HEK293 (cell line): ENCODE results near the gene EME2.

Source experiments
- CTCF ChIA-PET: fragments of 350-600 bp; formaldehyde crosslinking; extraction: SDS; loops from one replicate; lab custom pipeline; 2021; ENCODE audit warnings: antibody characterized with exemption; lab: Yijun Ruan, JAX
- POLR2A ChIA-PET: fragments of 300-600 bp; formaldehyde crosslinking; extraction: SDS; loops from one replicate; lab custom pipeline; 2020; ENCODE audit warnings: antibody characterized with exemption, inconsistent platforms; lab: Yijun Ruan, JAX
- H3K27ac ChIP-seq: fragments of 200-500 bp; sonication (Bioruptor generic); 2 replicates; pipeline ENCODE4 v1.5.1; 2014; ENCODE audit warnings: low read depth, low read length, control low read depth, inconsistent platforms; ENCODE audit errors: extremely low read depth
- H3K36me3 ChIP-seq, 2 experiments: fragments of 200-500 bp in 1 of 2; sonication (Bioruptor generic) in 1 of 2; 1 replicate in 1 of 2; 2 replicates in 1 of 2; pipeline ENCODE4 v1.5.1; 2014 to 2017; ENCODE audit warnings: inconsistent platforms in 2 of 2, low read length in 2 of 2; ENCODE audit not compliant: control insufficient read depth in 2 of 2, insufficient read depth in 1 of 2
- H3K4me1 ChIP-seq: fragments of 200-500 bp; sonication (Bioruptor generic); 2 replicates; pipeline ENCODE4 v1.5.1; 2014; ENCODE audit warnings: mild to moderate bottlenecking, low read length, inconsistent platforms; ENCODE audit not compliant: control insufficient read depth, insufficient read depth
- H3K4me3 ChIP-seq: 2 replicates; pipeline ENCODE4 v1.5.1; 2011; ENCODE audit warnings: low read depth, mild to moderate bottlenecking, control low read depth, low read length, moderate library complexity
- H3K9me3 ChIP-seq: fragments of 200-500 bp; sonication (Bioruptor generic); 2 replicates; pipeline ENCODE4 v1.5.1; 2014; ENCODE audit warnings: low read depth, low read length, inconsistent platforms; ENCODE audit not compliant: control insufficient read depth, insufficient read depth
- EGR2 ChIP-seq: fragments of 450-650 bp; formaldehyde crosslinking; IDR thresholded peaks from 2 replicates; pipeline ENCODE4 v1.5.1; 2016; ENCODE audit warnings: low read depth, missing biosample characterization, missing genetic modification characterization
- GLIS2 ChIP-seq: fragments of 450-650 bp; formaldehyde crosslinking; IDR thresholded peaks from 2 replicates; pipeline ENCODE4 v1.5.1; 2016; ENCODE audit warnings: missing biosample characterization, missing genetic modification characterization
- HOXA7 ChIP-seq: sonication (generic); formaldehyde crosslinking; IDR thresholded peaks from 2 replicates; pipeline ENCODE4 v1.8.1; 2022; ENCODE audit warnings: missing genetic modification reagents, borderline replicate concordance
- KLF10 ChIP-seq: fragments of 450-650 bp; IDR thresholded peaks from 2 replicates; pipeline ENCODE4 v1.5.1; 2018; ENCODE audit warnings: missing biosample characterization, mild to moderate bottlenecking, missing genetic modification characterization
- KLF8 ChIP-seq: fragments of 450-650 bp; formaldehyde crosslinking; IDR thresholded peaks from 2 replicates; pipeline ENCODE4 v1.5.1; 2016; ENCODE audit warnings: missing biosample characterization, missing genetic modification characterization
- SCRT2 ChIP-seq: fragments of 450-650 bp; formaldehyde crosslinking; IDR thresholded peaks from 2 replicates; pipeline ENCODE4 v1.5.1; 2016; ENCODE audit warnings: missing biosample characterization, missing genetic modification characterization
- SP7 ChIP-seq: fragments of 450-650 bp; formaldehyde crosslinking; IDR thresholded peaks from 2 replicates; pipeline ENCODE4 v1.5.1; 2016; ENCODE audit warnings: missing biosample characterization, missing genetic modification characterization
- TSHZ1 ChIP-seq: fragments of 450-650 bp; formaldehyde crosslinking; IDR thresholded peaks from 2 replicates; pipeline ENCODE4 v1.5.1; 2016; ENCODE audit warnings: missing biosample characterization, missing genetic modification characterization, borderline replicate concordance
- WT1 ChIP-seq: fragments of 450-650 bp; formaldehyde crosslinking; IDR thresholded peaks from 2 replicates; pipeline ENCODE4 v1.5.1; 2016; ENCODE audit warnings: missing biosample characterization, missing genetic modification characterization
- ZBTB17 ChIP-seq: fragments of 450-650 bp; formaldehyde crosslinking; IDR thresholded peaks from 2 replicates; pipeline ENCODE4 v1.5.1; 2016; ENCODE audit warnings: missing biosample characterization, missing genetic modification characterization
- ZBTB21 ChIP-seq: fragments of 450-650 bp; formaldehyde crosslinking; IDR thresholded peaks from 2 replicates; pipeline ENCODE4 v1.5.1; 2017; ENCODE audit warnings: missing biosample characterization, missing genetic modification characterization
- ZBTB26 ChIP-seq: fragments of 450-650 bp; formaldehyde crosslinking; optimal IDR thresholded peaks from 2 replicates; pipeline ENCODE3; 2016; ENCODE audit warnings: missing biosample characterization, mild to moderate bottlenecking, missing genetic modification characterization
- ZFP69B ChIP-seq: fragments of 450-650 bp; formaldehyde crosslinking; IDR thresholded peaks from 2 replicates; pipeline ENCODE4 v1.5.1; 2016; ENCODE audit warnings: missing biosample characterization, missing genetic modification characterization
- ZNF311 ChIP-seq: fragments of 450-650 bp; formaldehyde crosslinking; IDR thresholded peaks from 2 replicates; pipeline ENCODE4 v1.5.1; 2017; ENCODE audit warnings: missing biosample characterization, missing genetic modification characterization, borderline replicate concordance
- ZNF423 ChIP-seq: fragments of 450-650 bp; formaldehyde crosslinking; IDR thresholded peaks from 2 replicates; pipeline ENCODE4 v1.5.1; 2016; ENCODE audit warnings: missing biosample characterization, missing genetic modification characterization
- ZNF510 ChIP-seq: fragments of 450-650 bp; formaldehyde crosslinking; IDR thresholded peaks from 2 replicates; pipeline ENCODE4 v1.5.1; 2018; ENCODE audit warnings: mild to moderate bottlenecking, missing genetic modification characterization, missing biosample characterization; ENCODE audit not compliant: insufficient replicate concordance
- ZNF548 ChIP-seq: fragments of 450-650 bp; formaldehyde crosslinking; IDR thresholded peaks from 2 replicates; pipeline ENCODE4 v1.5.1; 2016; ENCODE audit warnings: missing biosample characterization, missing genetic modification characterization
- ZNF580 ChIP-seq: fragments of 450-650 bp; formaldehyde crosslinking; IDR thresholded peaks from 2 replicates; pipeline ENCODE4 v1.5.1; 2016; ENCODE audit warnings: missing biosample characterization, missing genetic modification characterization
- ZNF777 ChIP-seq: fragments of 450-650 bp; formaldehyde crosslinking; IDR thresholded peaks from 2 replicates; pipeline ENCODE4 v1.5.1; 2017; ENCODE audit warnings: missing biosample characterization, missing genetic modification characterization, borderline replicate concordance
- ZNF843 ChIP-seq: fragments of 450-650 bp; formaldehyde crosslinking; IDR thresholded peaks from 2 replicates; pipeline ENCODE4 v1.5.1; 2016; ENCODE audit warnings: missing biosample characterization, missing genetic modification characterization
- TF ChIP-seq, protein P1 (sequence below): fragments of 450-650 bp; formaldehyde crosslinking; IDR thresholded peaks from 2 replicates; pipeline ENCODE4 v1.5.1; 2017; ENCODE audit warnings: missing biosample characterization, missing genetic modification characterization
- TF ChIP-seq, protein P2 (sequence below): fragments of 450-650 bp; formaldehyde crosslinking; IDR thresholded peaks from 2 replicates; pipeline ENCODE4 v1.5.1; 2016; ENCODE audit warnings: missing biosample characterization, missing genetic modification characterization

Gene EME2

DNA sequence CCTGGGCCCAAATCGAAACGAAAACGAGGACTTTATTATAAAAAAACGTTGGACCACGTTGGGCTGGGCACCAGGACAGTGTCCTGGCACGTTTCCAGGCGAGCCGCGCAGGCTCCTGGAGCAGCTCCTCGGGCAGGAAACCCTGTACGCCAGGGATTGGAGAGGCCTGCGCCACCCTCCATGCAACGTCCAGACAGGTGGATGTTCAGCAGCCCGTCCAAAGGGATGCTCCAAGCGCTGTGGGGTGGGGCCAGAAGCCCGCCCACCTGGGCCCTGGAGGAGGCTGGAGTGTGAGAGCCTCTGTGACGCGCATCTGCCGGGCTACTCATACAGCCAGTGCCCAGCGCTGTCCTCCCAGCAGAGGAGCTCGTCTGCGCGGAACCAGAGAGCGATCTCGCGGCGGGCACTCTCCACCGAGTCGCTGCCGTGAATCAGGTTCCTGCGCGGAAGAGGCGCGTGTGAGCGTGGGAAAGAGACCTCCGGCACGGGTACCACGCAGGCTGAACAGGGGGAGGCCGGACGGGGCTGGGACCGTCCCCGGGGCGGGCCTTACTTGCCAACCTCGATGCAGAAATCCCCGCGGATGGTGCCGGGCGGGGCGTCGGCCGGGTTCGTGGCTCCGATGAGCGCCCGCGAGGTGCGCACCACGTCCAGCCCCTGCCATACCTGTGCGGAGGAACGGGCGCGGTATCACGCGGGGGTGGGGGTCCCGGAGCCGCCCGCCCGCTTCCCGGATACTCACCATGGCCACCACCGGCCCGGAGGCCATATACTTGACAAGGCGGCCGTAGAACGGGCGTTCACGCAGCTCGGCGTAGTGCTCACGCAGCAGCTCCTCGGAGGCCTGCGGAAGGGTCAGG is 2.1 kb upstream of the EME2 start (continued):
- no peak for TF ChIP-seq TSHZ1 (tag by site-specific recombination)
- TF ChIP-seq, protein P1, sequence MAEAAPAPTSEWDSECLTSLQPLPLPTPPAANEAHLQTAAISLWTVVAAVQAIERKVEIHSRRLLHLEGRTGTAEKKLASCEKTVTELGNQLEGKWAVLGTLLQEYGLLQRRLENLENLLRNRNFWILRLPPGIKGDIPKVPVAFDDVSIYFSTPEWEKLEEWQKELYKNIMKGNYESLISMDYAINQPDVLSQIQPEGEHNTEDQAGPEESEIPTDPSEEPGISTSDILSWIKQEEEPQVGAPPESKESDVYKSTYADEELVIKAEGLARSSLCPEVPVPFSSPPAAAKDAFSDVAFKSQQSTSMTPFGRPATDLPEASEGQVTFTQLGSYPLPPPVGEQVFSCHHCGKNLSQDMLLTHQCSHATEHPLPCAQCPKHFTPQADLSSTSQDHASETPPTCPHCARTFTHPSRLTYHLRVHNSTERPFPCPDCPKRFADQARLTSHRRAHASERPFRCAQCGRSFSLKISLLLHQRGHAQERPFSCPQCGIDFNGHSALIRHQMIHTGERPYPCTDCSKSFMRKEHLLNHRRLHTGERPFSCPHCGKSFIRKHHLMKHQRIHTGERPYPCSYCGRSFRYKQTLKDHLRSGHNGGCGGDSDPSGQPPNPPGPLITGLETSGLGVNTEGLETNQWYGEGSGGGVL (tag by site-specific recombination): no peak; the same call in 1 of the 2 replicates
- TF ChIP-seq ZNF580 (tag by site-specific recombination): no peak
- peak; percentile 15 for TF ChIP-seq GLIS2
- no peak for TF ChIP-seq ZNF510 (tag by site-specific recombination)

GRCh38 chr16:1771188-1771863 is 1.3 kb upstream of the EME2 start, which contains the start of gene NME3:
Gene NME3 (minus strand): TSS chr16:1771543. CDS start chr16:1771534, 9 bp downstream.
- Histone ChIP-seq H3K9me3 (no peaks in the 10 kb centered on the region), H3K27ac (peak within 1 kb of the TSS; percentile 94), H3K36me3 (peaks cover 0 to 76% of the 10 kb centered on the region in 2 experiments; a peak in 1 of 3 replicates), H3K4me3 (peak within 1 kb of the TSS; percentile 95), H3K4me1 (peaks cover 9% of the 10 kb centered on the region)
- ChIA-PET POLR2A (interaction anchor here (0.7 to 6.0 kb wide), 8 partner anchors 10 to 193 kb away, joined by 3 to 113 read pairs (median 8); partner anchors contain the start of genes CRAMP1, IFT140, JPT2 and MAPK8IP3), CTCF (interaction anchor here (0.6 kb wide), 2 partner anchors 121 to 504 kb away, joined by 3 read pairs; no protein-coding TSS in a partner anchor)
- peak; percentile 89 for TF ChIP-seq ZNF423 (tag by site-specific recombination)
- no peak for TF ChIP-seq ZBTB17 (tag by site-specific recombination)
- no peak for TF ChIP-seq ZNF843 (tag by site-specific recombination)
- TF ChIP-seq ZNF777: no peak
- TF ChIP-seq EGR2: peak; percentile 30; the same call in 1 of the 2 replicates
- TF ChIP-seq ZBTB21 (tag by site-specific recombination): no peak
- no peak for TF ChIP-seq ZNF548 (tag by site-specific recombination)
- TF ChIP-seq SP7: no peak
- peak; percentile 55; the same call in 1 of the 2 replicates for TF ChIP-seq KLF10 (tag by site-specific recombination)
- peak; percentile 87 for TF ChIP-seq KLF8 (tag by site-specific recombination)
- TF ChIP-seq HOXA7 (CRISPR knock-in tag): no peak
- TF ChIP-seq SCRT2: no peak
- TF ChIP-seq, protein P1 (tag by site-specific recombination): peak; percentile 8; the same call in 1 of the 2 replicates
- TF ChIP-seq ZFP69B (tag by site-specific recombination): peak; percentile 96
- TF ChIP-seq, protein P2, sequence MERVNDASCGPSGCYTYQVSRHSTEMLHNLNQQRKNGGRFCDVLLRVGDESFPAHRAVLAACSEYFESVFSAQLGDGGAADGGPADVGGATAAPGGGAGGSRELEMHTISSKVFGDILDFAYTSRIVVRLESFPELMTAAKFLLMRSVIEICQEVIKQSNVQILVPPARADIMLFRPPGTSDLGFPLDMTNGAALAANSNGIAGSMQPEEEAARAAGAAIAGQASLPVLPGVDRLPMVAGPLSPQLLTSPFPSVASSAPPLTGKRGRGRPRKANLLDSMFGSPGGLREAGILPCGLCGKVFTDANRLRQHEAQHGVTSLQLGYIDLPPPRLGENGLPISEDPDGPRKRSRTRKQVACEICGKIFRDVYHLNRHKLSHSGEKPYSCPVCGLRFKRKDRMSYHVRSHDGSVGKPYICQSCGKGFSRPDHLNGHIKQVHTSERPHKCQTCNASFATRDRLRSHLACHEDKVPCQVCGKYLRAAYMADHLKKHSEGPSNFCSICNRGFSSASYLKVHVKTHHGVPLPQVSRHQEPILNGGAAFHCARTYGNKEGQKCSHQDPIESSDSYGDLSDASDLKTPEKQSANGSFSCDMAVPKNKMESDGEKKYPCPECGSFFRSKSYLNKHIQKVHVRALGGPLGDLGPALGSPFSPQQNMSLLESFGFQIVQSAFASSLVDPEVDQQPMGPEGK: peak; percentile 88
- TF ChIP-seq ZNF311 (tag by site-specific recombination): no peak
- no peak for TF ChIP-seq ZNF510 (tag by site-specific recombination)
- TF ChIP-seq ZBTB26 (tag by site-specific recombination): no peak
- TF ChIP-seq WT1 (tag by site-specific recombination): no peak
